Fibroblast of lung (primary cell): ENCODE measurements around the gene ROGDI. TPM values are rescaled to one million over a fixed set of nuclear protein-coding genes. Genes with fewer than 3 reads are reported as not detected.

Source experiments
- DNase-seq, 2 donors: peaks; one replicate each; pipeline versions ENCODE4 v3.0.0 to v3.0.0-alpha.2; 2010; ENCODE audit warnings: low read depth in 2 of 2
- H2AFZ ChIP-seq: 2 replicates; pipeline ENCODE4 v1.5.1; 2012; ENCODE audit warnings: low read length, control low read depth, inconsistent platforms
- H3K27ac ChIP-seq: 2 replicates; pipeline ENCODE4 v1.5.1; 2011; ENCODE audit warnings: low read length, control low read depth; ENCODE audit not compliant: insufficient read depth
- H3K27me3 ChIP-seq: 2 replicates; pipeline ENCODE4 v1.5.1; 2011; ENCODE audit warnings: mild to moderate bottlenecking, low read length; ENCODE audit not compliant: control insufficient read depth, insufficient read depth
- H3K36me3 ChIP-seq: 2 replicates; pipeline ENCODE4 v1.5.1; 2011; ENCODE audit warnings: low read length; ENCODE audit not compliant: control insufficient read depth, insufficient read depth
- H3K4me1 ChIP-seq: 2 replicates; pipeline ENCODE4 v1.5.1; 2011; ENCODE audit warnings: low read length; ENCODE audit not compliant: control insufficient read depth, insufficient read depth; ENCODE audit errors: extremely low read depth
- H3K4me2 ChIP-seq: 2 replicates; pipeline ENCODE4 v1.5.1; 2011; ENCODE audit warnings: low read length, control low read depth; ENCODE audit not compliant: insufficient read depth; ENCODE audit errors: extremely low read depth
- H3K4me3 ChIP-seq, 4 experiments: fragments of 200-600 bp in 1 of 4; sonication (generic) in 1 of 4; replicated peaks in 1 of 4; 2 replicates each; pipeline ENCODE4 v1.5.1; 2011 to 2016; ENCODE audit warnings: low read length in 4 of 4, low read depth in 3 of 4, mild to moderate bottlenecking in 3 of 4, control low read depth in 2 of 4, inconsistent platforms in 1 of 4, mixed read lengths in 1 of 4; ENCODE audit not compliant: insufficient read depth in 1 of 4; ENCODE audit errors: control extremely low read depth in 1 of 4
- H3K79me2 ChIP-seq: 2 replicates; pipeline ENCODE4 v1.5.1; 2012; ENCODE audit warnings: mild to moderate bottlenecking, low read length, inconsistent platforms; ENCODE audit not compliant: control insufficient read depth, insufficient read depth
- H3K9ac ChIP-seq: 2 replicates; pipeline ENCODE4 v1.5.1; 2011; ENCODE audit warnings: mild to moderate bottlenecking, low read length, control low read depth; ENCODE audit not compliant: insufficient read depth
- H3K9me3 ChIP-seq: 2 replicates; pipeline ENCODE4 v1.5.1; 2012; ENCODE audit warnings: low read depth, low read length; ENCODE audit not compliant: control insufficient read depth, insufficient read depth
- H4K20me1 ChIP-seq: 2 replicates; pipeline ENCODE4 v1.5.1; 2011; ENCODE audit warnings: low read length; ENCODE audit not compliant: control insufficient read depth, insufficient read depth; ENCODE audit errors: extremely low read depth
- CTCF ChIP-seq, 2 donors: IDR thresholded peaks in 1 of 2; conservative IDR thresholded peaks in 1 of 2; 1 replicate in 1 of 2; 2 replicates in 1 of 2; pipeline ENCODE4 v1.5.1; 2011 to 2012; ENCODE audit warnings: low read length in 2 of 2, control low read depth in 1 of 2, inconsistent platforms in 1 of 2, low read depth in 1 of 2, mild to moderate bottlenecking in 1 of 2
- EZH2 ChIP-seq: IDR thresholded peaks from 2 replicates; pipeline ENCODE4 v1.5.1; 2012; ENCODE audit warnings: low read length, control low read depth, mild to moderate bottlenecking; ENCODE audit errors: missing control alignments
- polyA plus RNA-seq, 2 donors: library from polyadenylated mRNA; depleted of rRNA in 1 of 2; stranded (reverse) in 1 of 2; unstranded in 1 of 2; fragments of >200 nt; gene quantifications; 2 replicates each; pipeline ENCODE4 v1.2.1, GENCODE V29; 2011 to 2012; ENCODE audit warnings: missing spikeins in 1 of 2
- total RNA-seq: library from RNA; depleted of rRNA; stranded (reverse); fragments of >200 nt; gene quantifications from 2 replicates; pipeline ENCODE4 v1.2.1, GENCODE V29; 2014

ROGDI gene
- total and polyA plus RNA-seq, 2 donors (not counting 1 experiment from before 2014, with no cell fraction given), result 9.2 to 13.0 TPM

DNA sequence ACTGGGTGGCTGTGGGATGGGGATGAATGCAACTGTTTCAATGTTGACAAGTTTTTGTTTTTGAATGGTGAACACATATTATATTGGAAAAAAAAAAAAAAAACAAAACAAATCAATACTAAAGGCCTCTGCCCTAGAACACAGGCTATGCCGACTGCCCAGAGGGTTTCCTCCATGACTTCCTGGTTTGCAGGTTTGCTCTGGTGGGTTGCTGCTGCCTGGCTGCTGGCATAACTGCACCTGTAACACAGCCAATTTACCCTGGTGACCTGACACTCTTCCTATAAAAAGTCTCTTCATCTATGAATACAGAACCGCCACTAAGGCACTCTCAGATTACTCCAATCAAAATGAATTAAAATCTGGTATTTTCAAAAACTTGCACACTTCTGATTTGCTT lies 34.3 kb upstream of the ROGDI start:
- Histone ChIP-seq H3K27ac (no peak overlapping the region), H3K9me3 (no peaks in the 10 kb centered on the region), H3K4me3 (no peak overlapping the region), H4K20me1 (no peaks in the 10 kb centered on the region), H3K4me1 (no peaks in the 10 kb centered on the region), H3K9ac (no peak overlapping the region), H3K4me2 (no peak overlapping the region), H3K79me2 (peaks cover 2% of the 10 kb centered on the region), H3K36me3 (peaks cover 11% of the 10 kb centered on the region), H2AFZ (no peak overlapping the region), H3K27me3 (no peaks in the 10 kb centered on the region)
- TF ChIP-seq CTCF (conservative IDR thresholded peaks at IDR 0.05 in 1 of 2, IDR thresholded peaks at IDR 0.05 in 1 of 2; ENCODE audit: low read depth in 1 of 2, low read length in 2 of 2) (no peak), EZH2 (no peak)
- no peak for DNase-seq

GRCh38 chr16:4833584-4833983 lies 31.2 kb upstream of the ROGDI start:
- no peak for DNase-seq
- no peak for TF ChIP-seq EZH2
- no peak for TF ChIP-seq CTCF (conservative IDR thresholded peaks at IDR 0.05 in 1 of 2, IDR thresholded peaks at IDR 0.05 in 1 of 2; ENCODE audit: low read depth in 1 of 2, low read length in 2 of 2)
- Histone ChIP-seq H3K27ac (no peak overlapping the region), H3K36me3 (peaks cover 9% of the 10 kb centered on the region), H3K4me1 (no peaks in the 10 kb centered on the region), H3K79me2 (peaks cover 2% of the 10 kb centered on the region), H3K4me2 (no peak overlapping the region), H4K20me1 (no peaks in the 10 kb centered on the region), H3K4me3 (no peak overlapping the region), H3K9me3 (no peaks in the 10 kb centered on the region), H2AFZ (no peak overlapping the region), H3K27me3 (no peaks in the 10 kb centered on the region), H3K9ac (no peak overlapping the region)

GRCh38 chr16:4832698-4833343 lies 30.4 kb upstream of the ROGDI start:
- no peak overlapping the region for H3K27ac ChIP-seq
- H3K36me3 ChIP-seq, result peaks cover 11% of the 10 kb centered on the region

More at GRCh38 chr16:4832698-4833343, 30.4 kb upstream of the ROGDI start:
- TF ChIP-seq EZH2 (no peak), CTCF (conservative IDR thresholded peaks at IDR 0.05 in 1 of 2, IDR thresholded peaks at IDR 0.05 in 1 of 2; ENCODE audit: low read depth in 1 of 2, low read length in 2 of 2) (no peak)
- H3K4me3 ChIP-seq, result no peak overlapping the region
- H2AFZ ChIP-seq, result no peak overlapping the region
- H4K20me1 ChIP-seq, result no peaks in the 10 kb centered on the region
- H3K79me2 ChIP-seq, result peaks cover 2% of the 10 kb centered on the region
- H3K4me1 ChIP-seq, result no peaks in the 10 kb centered on the region
- no peak overlapping the region for H3K9ac ChIP-seq
- no peak for DNase-seq
- H3K27me3 ChIP-seq, result no peaks in the 10 kb centered on the region
- H3K9me3 ChIP-seq, result no peaks in the 10 kb centered on the region
- no peak overlapping the region for H3K4me2 ChIP-seq
